KMS-11 (cell line): Measurements from ENCODE around the gene LLGL1.

ENCODE experiments used
- H2AFZ ChIP-seq: fragments of 200-600 bp; sonication (generic); 2 replicates; pipeline ENCODE4 v1.6.1; 2016; ENCODE audit warnings: antibody characterized with exemption, mixed run types, low read depth
- H3K27ac ChIP-seq: fragments of 200-600 bp; sonication (generic); 2 replicates; pipeline ENCODE4 v1.6.1; 2016; ENCODE audit warnings: mild to moderate bottlenecking, mixed run types
- H3K27me3 ChIP-seq: fragments of 200-600 bp; sonication (generic); 2 replicates; pipeline ENCODE4 v1.6.1; 2017; ENCODE audit warnings: mild to moderate bottlenecking, low read depth, mixed run types, moderate library complexity; ENCODE audit not compliant: insufficient read depth
- H3K36me3 ChIP-seq: fragments of 200-600 bp; sonication (generic); 2 replicates; pipeline ENCODE4 v1.6.1; 2017; ENCODE audit warnings: mild to moderate bottlenecking, mixed run types; ENCODE audit not compliant: insufficient read depth
- H3K4me1 ChIP-seq: fragments of 200-600 bp; sonication (generic); 2 replicates; pipeline ENCODE4 v1.6.1; 2016; ENCODE audit warnings: mild to moderate bottlenecking, low read depth, mixed run types; ENCODE audit not compliant: poor library complexity, severe bottlenecking
- H3K4me2 ChIP-seq: fragments of 200-600 bp; sonication (generic); 2 replicates; pipeline ENCODE4 v1.7.0; 2016; ENCODE audit warnings: mild to moderate bottlenecking, mixed run types
- H3K4me3 ChIP-seq: fragments of 200-600 bp; sonication (generic); IDR thresholded peaks from 2 replicates; pipeline ENCODE4 v1.6.1; 2017; ENCODE audit warnings: low read depth, low read length, mixed read lengths; ENCODE audit not compliant: insufficient read depth
- H3K79me2 ChIP-seq: fragments of 200-600 bp; sonication (generic); 2 replicates; pipeline ENCODE4 v1.6.1; 2016; ENCODE audit warnings: low read depth, mixed run types; ENCODE audit not compliant: insufficient read depth
- H3K9ac ChIP-seq: fragments of 200-600 bp; sonication (generic); 2 replicates; pipeline ENCODE4 v1.6.1; 2016; ENCODE audit warnings: mild to moderate bottlenecking, mixed run types
- H4K20me1 ChIP-seq: fragments of 200-600 bp; sonication (generic); 2 replicates; pipeline ENCODE4 v1.6.1; 2016; ENCODE audit warnings: mild to moderate bottlenecking, mixed run types; ENCODE audit not compliant: insufficient read depth
- CTCF ChIP-seq: fragments of 200-600 bp; sonication (generic); conservative IDR thresholded peaks from 2 replicates; pipeline ENCODE4 v1.6.1; 2017; ENCODE audit warnings: low read depth, mild to moderate bottlenecking, antibody characterized with exemption, low read length, moderate library complexity, mixed read lengths

LLGL1 gene

DNA sequence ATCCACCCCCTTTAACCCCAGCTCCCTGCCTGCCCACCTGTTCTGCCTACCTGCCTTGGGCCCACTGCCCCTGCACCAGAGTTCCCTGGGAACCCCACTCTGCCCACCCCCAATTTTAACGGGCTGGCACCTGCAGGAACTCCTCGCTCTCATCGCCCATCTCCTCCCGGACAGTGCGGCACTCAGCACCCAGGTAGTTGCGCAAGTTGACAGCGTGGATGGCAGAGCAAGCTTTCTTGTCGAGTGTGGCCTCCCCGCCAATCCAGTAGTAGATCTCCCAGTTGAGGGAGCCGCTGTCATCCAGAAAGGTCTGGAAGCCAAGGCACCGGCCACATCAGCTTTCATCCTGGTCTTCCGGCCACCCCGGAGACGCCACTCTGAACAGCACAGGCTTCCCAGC, 25.3 kb downstream of the LLGL1 start:
- Histone ChIP-seq H3K9ac (no peak overlapping the region), H3K36me3 (no peaks in the 10 kb centered on the region), H3K27ac (no peak overlapping the region), H4K20me1 (no peaks in the 10 kb centered on the region), H3K4me2 (no peak overlapping the region), H3K4me1 (no peaks in the 10 kb centered on the region), H2AFZ (no peak overlapping the region), H3K27me3 (no peaks in the 10 kb centered on the region), H3K4me3 (no peak overlapping the region), H3K79me2 (no peaks in the 10 kb centered on the region)
- no peak for TF ChIP-seq CTCF

GRCh38 chr17:18251204-18251603, 25.8 kb downstream of the LLGL1 start:
- H3K9ac ChIP-seq, result no peak overlapping the region
- H4K20me1 ChIP-seq, result no peaks in the 10 kb centered on the region
- H2AFZ ChIP-seq, result no peak overlapping the region
- H3K27ac ChIP-seq, result no peak overlapping the region
- no peaks in the 10 kb centered on the region for H3K36me3 ChIP-seq
- H3K79me2 ChIP-seq, result no peaks in the 10 kb centered on the region
- no peaks in the 10 kb centered on the region for H3K27me3 ChIP-seq
- no peak overlapping the region for H3K4me3 ChIP-seq
- H3K4me2 ChIP-seq, result no peak overlapping the region
- H3K4me1 ChIP-seq, result no peaks in the 10 kb centered on the region
- no peak for TF ChIP-seq CTCF

GRCh38 chr17:18252160-18252559, 26.7 kb downstream of the LLGL1 start:
- Histone ChIP-seq H3K36me3 (no peaks in the 10 kb centered on the region), H3K4me1 (peaks cover 7% of the 10 kb centered on the region), H3K27ac (no peak overlapping the region), H3K79me2 (no peaks in the 10 kb centered on the region), H2AFZ (no peak overlapping the region), H3K9ac (no peak overlapping the region), H3K4me2 (no peak overlapping the region), H3K4me3 (no peak overlapping the region), H4K20me1 (no peaks in the 10 kb centered on the region), H3K27me3 (no peaks in the 10 kb centered on the region)
- no peak for TF ChIP-seq CTCF

DNA sequence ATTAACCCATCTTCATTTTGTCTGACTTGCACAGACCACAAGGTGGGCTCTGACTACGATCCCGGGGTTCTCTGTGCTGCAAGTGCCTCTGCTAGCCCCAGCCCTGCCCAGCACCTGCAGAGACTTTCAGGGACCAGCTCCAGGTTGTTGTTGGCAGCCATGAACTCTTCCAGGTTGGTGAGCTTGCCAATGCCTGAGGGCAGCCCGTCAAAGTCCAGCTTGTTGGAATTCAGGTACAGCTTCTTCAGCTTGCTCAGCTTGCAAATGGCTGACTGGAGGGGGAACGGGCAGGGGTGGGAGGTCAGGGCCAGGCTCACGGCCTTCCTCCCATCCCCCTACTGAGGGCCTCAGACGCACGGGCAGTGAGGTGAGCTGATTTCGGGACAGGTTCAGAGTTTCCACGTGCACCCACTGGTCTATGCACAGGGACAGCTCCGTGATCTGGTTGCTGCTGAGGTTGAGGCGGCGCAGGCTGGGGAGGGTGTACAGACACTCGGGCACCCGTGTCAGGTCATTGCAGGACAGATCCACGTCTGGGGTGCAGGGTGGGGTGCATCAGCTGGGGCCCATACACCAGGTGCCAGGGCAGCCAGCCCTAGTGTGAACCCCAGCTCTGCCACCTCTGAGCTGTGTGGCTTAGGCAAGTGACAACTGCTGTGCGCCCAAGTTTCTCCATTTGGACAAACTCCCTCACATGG, 27.9 kb downstream of the LLGL1 start:
- TF ChIP-seq CTCF, result no peak
- Histone ChIP-seq H3K27me3 (no peaks in the 10 kb centered on the region), H3K36me3 (no peaks in the 10 kb centered on the region), H3K4me2 (no peak overlapping the region), H3K4me3 (no peak overlapping the region), H3K9ac (no peak overlapping the region), H4K20me1 (no peaks in the 10 kb centered on the region), H3K27ac (no peak overlapping the region), H2AFZ (no peak overlapping the region), H3K4me1 (peaks cover 12% of the 10 kb centered on the region), H3K79me2 (no peaks in the 10 kb centered on the region; the same call in 1 of the 2 replicates)
